RWPE2 (cell line): ENCODE measurements around the gene SECISBP2L.

ENCODE experiments used
- ATAC-seq: fragments of 200-7000 bp; cut with Tn5 transposase; 3 replicates; pipeline ENCODE4 v1.9.1; 2021; ENCODE audit warnings: low read depth
- DNase-seq: peaks from one replicate; pipeline ENCODE4 v3.0.0-alpha.2; 2020; ENCODE audit warnings: low spot score
- H3K27ac ChIP-seq: fragments of 450-650 bp; 2 replicates; pipeline ENCODE4 v1.5.1; 2017; ENCODE audit warnings: mild to moderate bottlenecking; ENCODE audit not compliant: poor library complexity, severe bottlenecking
- H3K27me3 ChIP-seq: fragments of 250-450 bp; sonication (Bioruptor Pico); 2 replicates; pipeline ENCODE4 v1.5.1; 2021; ENCODE audit warnings: mild to moderate bottlenecking, moderate library complexity; ENCODE audit not compliant: insufficient read depth, poor library complexity, severe bottlenecking
- H3K36me3 ChIP-seq: fragments of 250-450 bp; sonication (Bioruptor Pico); 2 replicates; pipeline ENCODE4 v1.5.1; 2020; ENCODE audit warnings: low read depth, mild to moderate bottlenecking, moderate library complexity
- H3K4me1 ChIP-seq: fragments of 250-450 bp; sonication (Bioruptor Pico); 2 replicates; pipeline ENCODE4 v1.5.1; 2021; ENCODE audit warnings: mild to moderate bottlenecking, moderate library complexity; ENCODE audit not compliant: insufficient read depth, poor library complexity, severe bottlenecking
- H3K4me3 ChIP-seq: fragments of 250-450 bp; sonication (Bioruptor Pico); 2 replicates; pipeline ENCODE4 v1.5.1; 2021; ENCODE audit warnings: mild to moderate bottlenecking, moderate library complexity; ENCODE audit not compliant: severe bottlenecking
- H3K9me3 ChIP-seq: fragments of 250-450 bp; sonication (Bioruptor Pico); 2 replicates; pipeline ENCODE4 v1.5.1; 2021; ENCODE audit warnings: mild to moderate bottlenecking, moderate library complexity; ENCODE audit not compliant: severe bottlenecking
- CTCF ChIP-seq: fragments of 450-650 bp; IDR thresholded peaks from one replicate; pipeline ENCODE4 v1.5.1; 2017; ENCODE audit warnings: mild to moderate bottlenecking, moderate library complexity; ENCODE audit not compliant: poor library complexity, severe bottlenecking

The SECISBP2L gene

GRCh38 chr15:49064281-49064653 is 18.0 kb upstream of the SECISBP2L start:
- ATAC-seq (no peak), DNase-seq (no peak)
- H3K36me3 ChIP-seq: no peaks in the 10 kb centered on the region
- no peak for TF ChIP-seq CTCF
- H3K27ac ChIP-seq: no peak overlapping the region
- no peaks in the 10 kb centered on the region for H3K9me3 ChIP-seq
- no peak overlapping the region for H3K4me3 ChIP-seq
- H3K4me1 ChIP-seq: no peaks in the 10 kb centered on the region
- no peaks in the 10 kb centered on the region for H3K27me3 ChIP-seq

GRCh38 chr15:49063402-49064280 is 17.4 kb upstream of the SECISBP2L start:
- DNase-seq: no peak
- H3K27ac ChIP-seq: no peak overlapping the region
- ATAC-seq: no peak
- no peak for TF ChIP-seq CTCF
- H3K9me3 ChIP-seq: no peaks in the 10 kb centered on the region
- no peaks in the 10 kb centered on the region for H3K36me3 ChIP-seq
- no peak overlapping the region for H3K4me3 ChIP-seq
- no peaks in the 10 kb centered on the region for H3K4me1 ChIP-seq
- H3K27me3 ChIP-seq: no peaks in the 10 kb centered on the region

DNA sequence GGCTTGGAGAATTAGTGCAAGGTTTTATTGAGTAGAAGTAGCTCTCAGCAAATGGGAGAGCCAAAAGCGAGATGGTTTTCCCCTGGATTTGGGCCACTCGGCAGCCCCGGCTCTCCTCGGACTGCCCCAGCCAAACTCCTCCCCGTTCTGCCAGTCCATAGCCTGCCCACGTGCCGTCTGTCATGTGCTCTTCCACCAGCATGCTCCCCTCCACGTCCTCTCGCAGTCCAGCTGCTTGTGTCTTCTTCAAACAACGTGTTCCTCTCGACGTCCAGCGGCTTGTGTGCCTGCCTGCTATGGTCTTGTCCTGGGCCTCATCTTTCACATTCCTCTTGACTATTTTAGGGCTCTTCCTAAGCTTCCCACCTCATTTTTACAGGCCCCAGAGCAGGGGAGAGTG is 16.7 kb upstream of the SECISBP2L start:
- no peak for DNase-seq

DNA sequence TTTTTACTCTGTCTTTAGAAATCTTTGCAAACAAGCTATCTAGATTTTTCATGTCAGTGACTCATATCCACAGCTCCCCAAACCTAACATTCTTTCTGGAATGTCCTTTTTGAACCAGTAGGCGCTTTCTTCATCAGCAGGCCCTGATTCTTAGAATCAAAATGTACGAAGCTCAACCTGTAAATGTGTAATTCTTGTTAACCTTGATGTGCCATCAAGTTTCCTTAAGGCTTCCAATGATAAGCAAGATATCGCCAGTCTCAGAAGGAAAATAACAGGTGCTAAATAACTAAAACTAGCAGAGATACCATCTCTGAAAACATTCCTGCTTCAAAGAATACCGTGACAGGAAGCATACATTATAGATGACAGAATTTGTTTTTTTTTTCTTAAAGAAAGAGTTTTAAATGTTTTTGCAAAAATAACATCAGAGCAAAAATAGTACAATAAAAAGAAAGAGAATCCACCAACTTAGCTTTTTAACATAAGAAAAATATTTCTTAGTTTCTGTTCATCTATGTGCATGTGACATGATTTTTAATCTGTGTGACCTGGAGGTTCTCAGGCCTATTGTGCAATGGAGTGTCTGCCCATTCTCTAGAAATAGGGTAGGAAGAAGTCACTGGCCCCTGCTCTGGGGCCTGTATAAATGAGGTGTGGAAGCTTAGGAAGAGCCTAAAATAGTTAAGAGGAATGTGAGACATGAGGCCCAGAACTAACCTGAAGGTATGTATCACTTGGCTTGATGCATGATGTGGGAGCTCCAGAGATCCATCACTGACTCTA is 14.7 kb upstream of the SECISBP2L start:
- Histone ChIP-seq H3K4me1 (no peaks in the 10 kb centered on the region), H3K27ac (no peak overlapping the region), H3K36me3 (no peaks in the 10 kb centered on the region), H3K4me3 (no peak overlapping the region), H3K9me3 (no peaks in the 10 kb centered on the region), H3K27me3 (no peaks in the 10 kb centered on the region)
- no peak for TF ChIP-seq CTCF
- DNase-seq (no peak), ATAC-seq (no peak)

More for the DNA sequence above, 16.7 kb upstream of the SECISBP2L start:
- Histone ChIP-seq H3K9me3 (no peaks in the 10 kb centered on the region), H3K4me1 (no peaks in the 10 kb centered on the region), H3K27me3 (no peaks in the 10 kb centered on the region), H3K36me3 (no peaks in the 10 kb centered on the region), H3K4me3 (no peak overlapping the region), H3K27ac (no peak overlapping the region)
- no peak for ATAC-seq
- TF ChIP-seq CTCF: no peak
